K562 (cell line): ENCODE measurements around the gene USP32. TPM values are rescaled to one million over a fixed set of nuclear protein-coding genes. Genes with fewer than 3 reads are reported as not detected.
A peak's percentile ranks its signal among the peaks of the same experiment; 100 is the strongest.

Source experiments
- AFF1 ChIP-seq, 2 experiments: fragments of 450-650 bp; IDR thresholded peaks; 2 replicates each; pipeline ENCODE4 v1.6.1; 2018; ENCODE audit warnings: mild to moderate bottlenecking in 2 of 2, low read depth in 1 of 2; ENCODE audit not compliant: partially characterized antibody in 2 of 2
- CREBBP ChIP-seq: IDR thresholded peaks from one replicate; pipeline ENCODE4 v1.6.1; 2012; ENCODE audit warnings: low read depth, mild to moderate bottlenecking, control low read depth, inconsistent platforms, low read length
- CREM ChIP-seq: IDR thresholded peaks from 2 replicates; pipeline ENCODE4 v1.6.1; 2014; ENCODE audit warnings: antibody characterized with exemption, low read depth
- ILF3 ChIP-seq: fragments of 450-650 bp; IDR thresholded peaks from 2 replicates; pipeline ENCODE4 v1.6.1; 2018; ENCODE audit warnings: antibody characterized with exemption, mild to moderate bottlenecking, moderate library complexity, borderline replicate concordance
- KDM2B ChIP-seq: fragments of 250-450 bp; sonication (Bioruptor Pico); IDR thresholded peaks from 2 replicates; pipeline ENCODE4 v1.8.0; 2021; ENCODE audit warnings: mild to moderate bottlenecking, moderate library complexity
- MEF2A ChIP-seq: IDR thresholded peaks from 2 replicates; pipeline ENCODE4 v1.6.1; 2011; ENCODE audit warnings: low read depth, mild to moderate bottlenecking, low read length, moderate library complexity; ENCODE audit not compliant: control insufficient read depth
- MXI1 ChIP-seq: IDR thresholded peaks from 2 replicates; pipeline ENCODE4 v1.6.1; 2011; ENCODE audit warnings: low read depth, mild to moderate bottlenecking, improper control_type of control experiment, low read length
- NFYB ChIP-seq: IDR thresholded peaks from 2 replicates; pipeline ENCODE4 v1.6.1; 2011; ENCODE audit warnings: mild to moderate bottlenecking, moderate library complexity; ENCODE audit not compliant: insufficient read length; ENCODE audit errors: extremely low read depth
- NR2C1 ChIP-seq, 2 experiments: fragments of 450-650 bp; IDR thresholded peaks; 2 replicates each; pipeline ENCODE4 v1.6.1; 2017; ENCODE audit warnings: mild to moderate bottlenecking in 2 of 2, antibody characterized with exemption in 1 of 2, inconsistent platforms in 1 of 2, missing compliant biosample characterization in 1 of 2, missing genetic modification characterization in 1 of 2
- POLR2A ChIP-seq: fragments of 450-650 bp; conservative IDR thresholded peaks from 2 replicates; pipeline ENCODE4 v1.6.1; 2016
- SMARCA4 ChIP-seq: fragments of 450-650 bp; IDR thresholded peaks from 2 replicates; pipeline ENCODE4 v1.6.1; 2016
- TAF9B ChIP-seq: fragments of 450-650 bp; IDR thresholded peaks from 2 replicates; pipeline ENCODE4 v1.6.1; 2018; ENCODE audit warnings: mild to moderate bottlenecking; ENCODE audit not compliant: partially characterized antibody
- ZMIZ1 ChIP-seq, 2 experiments: fragments of 150-350 bp in 1 of 2; IDR thresholded peaks; 2 replicates each; pipeline ENCODE4 v1.6.1; 2012 to 2016; ENCODE audit warnings: low read depth in 2 of 2, low read length in 2 of 2, mild to moderate bottlenecking in 1 of 2, moderate library complexity in 1 of 2
- ZNF282 ChIP-seq: sonication (generic); formaldehyde crosslinking; IDR thresholded peaks from 2 replicates; pipeline ENCODE4 v1.8.1; 2023; ENCODE audit warnings: missing genetic modification reagents
- polyA plus RNA-seq, 8 experiments: library from polyadenylated mRNA; depleted of rRNA in 4 of 8; stranded (reverse) in 5 of 8; unstranded in 3 of 8; fragments of >200 nt; fragmentation: Nextera tagmentation in 2 of 8; fragmentation: Illumina TruSeq in 1 of 8; extraction: Ambion mirVana in 2 of 8; extraction: Trizol in 1 of 8; gene quantifications; 2 replicates each; pipeline versions ENCODE4 v1.2.1 to v1.2.3, GENCODE V29; 2011 to 2014; ENCODE audit warnings: inconsistent platforms in 1 of 8, missing spikeins in 1 of 8
- total RNA-seq, 7 experiments: library from RNA; depleted of rRNA in 6 of 7; stranded (reverse); fragments of >200 nt in 6 of 7; fragmentation: Illumina TruSeq in 2 of 7; extraction: Trizol in 2 of 7; gene quantifications; 2 replicates each; pipeline versions ENCODE4 v1.2.1 to v1.2.3, GENCODE V29; 2011 to 2021; ENCODE audit warnings: low replicate concordance in 1 of 7
- TF ChIP-seq, protein P1 (sequence below): sonication (generic); formaldehyde crosslinking; IDR thresholded peaks from 2 replicates; pipeline ENCODE4 v1.8.0; 2022; ENCODE audit warnings: mild to moderate bottlenecking, missing genetic modification reagents
- TF ChIP-seq, protein P2 (sequence below): sonication (generic); formaldehyde crosslinking; IDR thresholded peaks from 2 replicates; pipeline ENCODE4 v1.8.1; 2023; ENCODE audit warnings: mild to moderate bottlenecking, missing genetic modification reagents
- TF ChIP-seq, protein P3 (sequence below): fragments of 250-450 bp; sonication (Bioruptor Pico); IDR thresholded peaks from 2 replicates; pipeline ENCODE4 v1.5.0; 2021

Gene USP32
- total and polyA plus RNA-seq, 9 of the 15 experiments (the other 6 are each of a cell fraction or from before 2014, with no cell fraction given): 18.0 to 69.3 (median 47.1) TPM

DNA sequence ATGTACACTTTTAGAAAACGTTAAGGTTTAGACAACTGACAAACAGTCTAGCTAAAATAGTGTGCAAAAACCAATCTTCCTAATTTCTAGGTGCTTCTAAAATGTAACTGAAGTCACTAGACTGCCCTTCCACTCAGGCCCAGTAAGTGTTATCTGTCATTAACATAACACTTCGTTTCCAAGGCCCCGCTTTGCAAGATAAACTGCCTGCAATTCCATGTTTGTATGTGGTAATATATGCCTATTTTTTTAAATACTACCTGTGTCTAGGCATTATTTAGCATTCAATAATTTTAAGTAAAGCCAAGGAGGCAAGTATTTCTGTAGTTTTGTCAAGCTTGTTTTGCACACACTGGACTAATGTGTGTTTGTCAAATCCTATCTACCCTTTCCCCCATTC is 3.2 kb downstream of the USP32 start (continued):
- no peak for TF ChIP-seq ZNF282 (CRISPR knock-in tag)
- no peak for TF ChIP-seq POLR2A
- TF ChIP-seq, protein P1, sequence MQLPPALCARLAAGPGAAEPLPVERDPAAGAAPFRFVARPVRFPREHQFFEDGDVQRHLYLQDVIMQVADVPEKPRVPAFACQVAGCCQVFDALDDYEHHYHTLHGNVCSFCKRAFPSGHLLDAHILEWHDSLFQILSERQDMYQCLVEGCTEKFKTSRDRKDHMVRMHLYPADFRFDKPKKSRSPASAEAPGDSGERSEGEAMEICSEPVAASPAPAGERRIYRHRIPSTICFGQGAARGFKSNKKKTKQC (CRISPR knock-in tag): no peak
- TF ChIP-seq ZMIZ1 (IDR thresholded peaks at IDR 0.05; ENCODE audit: low read depth in 2 of 2, low read length in 2 of 2): 0 out of 4 replicates have a peak, but pooled peaks of 1 of the 2 experiments have one; percentile 49
- TF ChIP-seq, protein P2, sequence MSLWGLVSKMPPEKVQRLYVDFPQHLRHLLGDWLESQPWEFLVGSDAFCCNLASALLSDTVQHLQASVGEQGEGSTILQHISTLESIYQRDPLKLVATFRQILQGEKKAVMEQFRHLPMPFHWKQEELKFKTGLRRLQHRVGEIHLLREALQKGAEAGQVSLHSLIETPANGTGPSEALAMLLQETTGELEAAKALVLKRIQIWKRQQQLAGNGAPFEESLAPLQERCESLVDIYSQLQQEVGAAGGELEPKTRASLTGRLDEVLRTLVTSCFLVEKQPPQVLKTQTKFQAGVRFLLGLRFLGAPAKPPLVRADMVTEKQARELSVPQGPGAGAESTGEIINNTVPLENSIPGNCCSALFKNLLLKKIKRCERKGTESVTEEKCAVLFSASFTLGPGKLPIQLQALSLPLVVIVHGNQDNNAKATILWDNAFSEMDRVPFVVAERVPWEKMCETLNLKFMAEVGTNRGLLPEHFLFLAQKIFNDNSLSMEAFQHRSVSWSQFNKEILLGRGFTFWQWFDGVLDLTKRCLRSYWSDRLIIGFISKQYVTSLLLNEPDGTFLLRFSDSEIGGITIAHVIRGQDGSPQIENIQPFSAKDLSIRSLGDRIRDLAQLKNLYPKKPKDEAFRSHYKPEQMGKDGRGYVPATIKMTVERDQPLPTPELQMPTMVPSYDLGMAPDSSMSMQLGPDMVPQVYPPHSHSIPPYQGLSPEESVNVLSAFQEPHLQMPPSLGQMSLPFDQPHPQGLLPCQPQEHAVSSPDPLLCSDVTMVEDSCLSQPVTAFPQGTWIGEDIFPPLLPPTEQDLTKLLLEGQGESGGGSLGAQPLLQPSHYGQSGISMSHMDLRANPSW: no peak
- TF ChIP-seq, protein P3, sequence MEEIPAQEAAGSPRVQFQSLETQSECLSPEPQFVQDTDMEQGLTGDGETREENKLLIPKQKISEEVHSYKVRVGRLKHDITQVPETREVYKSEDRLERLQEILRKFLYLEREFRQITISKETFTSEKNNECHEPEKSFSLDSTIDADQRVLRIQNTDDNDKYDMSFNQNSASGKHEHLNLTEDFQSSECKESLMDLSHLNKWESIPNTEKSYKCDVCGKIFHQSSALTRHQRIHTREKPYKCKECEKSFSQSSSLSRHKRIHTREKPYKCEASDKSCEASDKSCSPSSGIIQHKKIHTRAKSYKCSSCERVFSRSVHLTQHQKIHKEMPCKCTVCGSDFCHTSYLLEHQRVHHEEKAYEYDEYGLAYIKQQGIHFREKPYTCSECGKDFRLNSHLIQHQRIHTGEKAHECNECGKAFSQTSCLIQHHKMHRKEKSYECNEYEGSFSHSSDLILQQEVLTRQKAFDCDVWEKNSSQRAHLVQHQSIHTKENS (CRISPR knock-in tag): no peak
- TF ChIP-seq NR2C1 (IDR thresholded peaks at IDR 0.05): no peak
- TF ChIP-seq NR2C1 (tag; IDR thresholded peaks at IDR 0.05): no peak
- TF ChIP-seq MXI1: 0 out of 2 replicates have a peak, but pooled peaks have one; percentile 8
- TF ChIP-seq ILF3: no peak; the same call in 1 of the 2 replicates
- no peak for TF ChIP-seq KDM2B (CRISPR knock-in tag)
- TF ChIP-seq NFYB: no peak
- TF ChIP-seq AFF1 (IDR thresholded peaks at IDR 0.05; ENCODE audit: low read depth in 1 of 2, partially characterized antibody in 2 of 2): no peak
- TF ChIP-seq TAF9B: no peak
- TF ChIP-seq CREBBP: no peak
- no peak for TF ChIP-seq MEF2A
- no peak for TF ChIP-seq CREM
- peak; percentile 53; the same call in 1 of the 2 replicates for TF ChIP-seq SMARCA4
